Measurements from ENCODE around the gene RNU4-1. TPM values are rescaled to one million over a fixed set of nuclear protein-coding genes. Genes with fewer than 3 reads are reported as not detected.
A peak's percentile ranks its signal among the peaks of the same experiment; 100 is the strongest.

RNU4-1 gene
- total and polyA plus RNA-seq, 9 of the 15 experiments (the other 6 are each of a cell fraction or from before 2014, with no cell fraction given), result under 0.01 to 19,719 (median 3,563) TPM; not detected in 4

- TF ChIP-seq ZBTB8A (IDR thresholded peaks at IDR 0.05; ENCODE audit: partially characterized antibody), result peak; percentile 27
- TF ChIP-seq ZBTB33 (CRISPR knock-in tag; IDR thresholded peaks at IDR 0.05), result peak; percentile 46; the same call in 1 of the 2 replicates
- TF ChIP-seq JUND (IDR thresholded peaks at IDR 0.05; ENCODE audit: borderline replicate concordance, low read depth, low read length), result peak; percentile 87
- TF ChIP-seq JUND (tag; IDR thresholded peaks at IDR 0.05; ENCODE audit: borderline replicate concordance, low read depth, low read length), result peak; percentile 63; the same call in 2 of the 3 replicates
- TF ChIP-seq ETS1 (conservative IDR thresholded peaks at IDR 0.05; ENCODE audit: control insufficient read depth, low read depth, low read length), result peak; percentile 90; the same call in 1 of the 2 replicates
- TF ChIP-seq NFATC3 (IDR thresholded peaks at IDR 0.05), result 0 out of 2 replicates have a peak, but pooled peaks have one; percentile 24
- no peak for TF ChIP-seq ZNF778 (CRISPR knock-in tag; IDR thresholded peaks at IDR 0.05)
- TF ChIP-seq ATF6 (CRISPR knock-in tag; IDR thresholded peaks at IDR 0.05), result no peak
- no peak for TF ChIP-seq NCOA1 (IDR thresholded peaks at IDR 0.05; ENCODE audit: low read depth)
- TF ChIP-seq HDAC1 (IDR thresholded peaks at IDR 0.05), result peak; percentile 54 to 95; a peak in 2 of 4 replicates
- TF ChIP-seq ZNF592 (IDR thresholded peaks at IDR 0.05), result peak; percentile 64
- no peak for TF ChIP-seq E4F1 (CRISPR knock-in tag; IDR thresholded peaks at IDR 0.05; ENCODE audit: borderline replicate concordance)
- no peak for TF ChIP-seq SMARCB1 (IDR thresholded peaks at IDR 0.05; ENCODE audit: insufficient read length, low read depth)
- TF ChIP-seq TGIF2 (CRISPR knock-in tag; IDR thresholded peaks at IDR 0.05), result peak; percentile 18; the same call in 1 of the 2 replicates
These were observed 9.2 kb upstream of the RNU4-1 start, which contains the start of gene SIRT4 (continued) for GRCh38 chr12:120301962-120302815.
